ENCODE measurements around the gene SLC38A1.

The SLC38A1 gene

DNA sequence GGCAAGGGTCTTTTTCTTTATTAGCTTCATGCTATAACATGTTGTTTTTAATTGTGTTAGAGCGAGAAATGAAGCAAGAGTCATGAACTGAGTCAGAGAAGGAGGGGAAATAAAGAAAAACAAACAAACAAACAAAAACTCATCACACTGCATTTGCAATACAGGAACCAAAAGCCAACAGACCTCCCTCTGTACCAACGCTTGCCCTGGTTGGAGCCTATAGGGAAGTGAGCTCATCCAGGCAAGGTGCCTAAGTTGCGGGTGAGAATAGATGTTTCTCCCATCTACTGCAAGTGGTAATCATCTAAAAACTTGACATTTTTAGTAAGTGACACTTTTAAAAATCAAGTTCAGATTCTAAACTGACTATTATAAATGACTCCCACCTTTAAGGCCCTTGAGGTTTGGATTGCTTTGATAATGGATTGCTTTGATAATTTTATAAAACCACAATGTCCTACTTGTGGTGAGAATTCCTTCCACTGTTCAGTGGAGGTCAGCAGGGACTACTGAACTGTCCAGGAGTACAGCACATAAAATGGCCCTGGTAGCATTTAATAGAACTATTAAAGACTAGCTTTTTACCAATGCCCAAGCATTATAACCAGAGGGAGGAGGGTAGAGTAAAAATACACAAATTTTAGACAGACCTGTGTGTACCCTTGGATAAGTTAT lies 31.3 kb downstream of the SLC38A1 start:
- no peak for DNase-seq (ENCODE audit: low read depth)
- no peak overlapping the region for H3K4me3 ChIP-seq (ENCODE audit: control insufficient read depth, low read depth, low read length)
- TF ChIP-seq, protein P1, sequence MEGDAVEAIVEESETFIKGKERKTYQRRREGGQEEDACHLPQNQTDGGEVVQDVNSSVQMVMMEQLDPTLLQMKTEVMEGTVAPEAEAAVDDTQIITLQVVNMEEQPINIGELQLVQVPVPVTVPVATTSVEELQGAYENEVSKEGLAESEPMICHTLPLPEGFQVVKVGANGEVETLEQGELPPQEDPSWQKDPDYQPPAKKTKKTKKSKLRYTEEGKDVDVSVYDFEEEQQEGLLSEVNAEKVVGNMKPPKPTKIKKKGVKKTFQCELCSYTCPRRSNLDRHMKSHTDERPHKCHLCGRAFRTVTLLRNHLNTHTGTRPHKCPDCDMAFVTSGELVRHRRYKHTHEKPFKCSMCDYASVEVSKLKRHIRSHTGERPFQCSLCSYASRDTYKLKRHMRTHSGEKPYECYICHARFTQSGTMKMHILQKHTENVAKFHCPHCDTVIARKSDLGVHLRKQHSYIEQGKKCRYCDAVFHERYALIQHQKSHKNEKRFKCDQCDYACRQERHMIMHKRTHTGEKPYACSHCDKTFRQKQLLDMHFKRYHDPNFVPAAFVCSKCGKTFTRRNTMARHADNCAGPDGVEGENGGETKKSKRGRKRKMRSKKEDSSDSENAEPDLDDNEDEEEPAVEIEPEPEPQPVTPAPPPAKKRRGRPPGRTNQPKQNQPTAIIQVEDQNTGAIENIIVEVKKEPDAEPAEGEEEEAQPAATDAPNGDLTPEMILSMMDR (IDR thresholded peaks at IDR 0.05; ENCODE audit: control insufficient read depth, insufficient read depth, low read depth, low read length, missing control alignments) = no peak

DNA sequence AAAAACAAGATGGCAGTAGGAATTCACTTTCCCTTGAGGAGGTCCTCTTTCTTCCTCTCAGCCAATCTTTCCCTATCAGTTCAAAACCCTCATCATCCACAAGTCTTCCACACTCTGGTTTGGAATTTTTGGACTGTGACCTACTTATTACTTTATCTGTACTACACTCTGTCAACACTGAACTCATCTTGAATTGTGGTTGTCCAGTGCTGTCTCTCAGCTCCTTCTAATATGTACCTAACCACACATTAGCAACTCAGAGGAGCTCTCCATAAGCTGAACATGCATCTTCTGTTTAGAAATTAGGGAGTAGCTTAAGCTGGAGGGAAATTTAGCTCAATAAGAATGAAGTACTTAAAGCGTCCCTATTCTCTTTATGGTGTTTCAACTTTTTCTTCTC lies 34.8 kb downstream of the SLC38A1 start:
- DNase-seq (ENCODE audit: low read depth) = no peak
- TF ChIP-seq, protein P1 (IDR thresholded peaks at IDR 0.05; ENCODE audit: control insufficient read depth, insufficient read depth, low read depth, low read length, missing control alignments) = no peak
- H3K4me3 ChIP-seq (ENCODE audit: control insufficient read depth, low read depth, low read length) = no peak overlapping the region

DNA sequence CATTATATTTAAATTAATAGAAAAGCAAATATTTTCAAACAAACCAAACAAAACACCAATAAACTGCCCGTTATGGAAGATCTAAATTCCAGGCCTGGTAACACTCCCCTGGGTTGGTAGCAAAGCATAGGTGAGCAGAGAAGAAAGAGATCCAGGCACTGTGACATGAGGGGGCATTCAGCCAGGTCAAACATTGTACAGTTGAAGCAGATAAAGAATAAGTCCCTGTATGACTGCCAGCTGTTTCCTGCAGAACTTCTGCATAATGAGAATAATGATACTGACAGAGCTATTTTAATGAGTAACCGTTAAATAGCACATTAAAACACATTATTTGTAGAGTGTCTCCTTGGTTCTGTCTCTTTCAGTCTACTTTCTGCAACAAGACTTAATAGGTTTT lies 35.4 kb downstream of the SLC38A1 start:
- DNase-seq (ENCODE audit: low read depth) = no peak
- TF ChIP-seq, protein P1 (IDR thresholded peaks at IDR 0.05; ENCODE audit: control insufficient read depth, insufficient read depth, low read depth, low read length, missing control alignments) = no peak
- H3K4me3 ChIP-seq (ENCODE audit: control insufficient read depth, low read depth, low read length) = no peak overlapping the region

DNA sequence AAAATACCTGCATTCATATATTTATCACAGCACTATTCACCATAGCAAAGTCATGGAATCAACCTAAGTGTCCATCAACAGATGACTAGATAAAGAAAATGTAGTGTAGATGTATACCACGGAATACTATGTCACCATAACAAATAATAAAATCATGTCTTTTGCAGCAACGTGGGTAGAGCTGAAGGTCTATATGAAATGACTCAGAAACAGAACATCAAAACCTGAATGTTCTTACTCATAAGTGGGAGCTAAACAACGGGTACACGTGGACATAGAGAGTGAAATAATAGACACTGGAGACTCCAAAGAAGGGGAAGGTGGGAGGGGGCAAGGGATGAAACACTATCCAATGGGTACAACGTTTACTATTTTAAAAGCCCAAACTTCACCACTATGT lies 37.9 kb downstream of the SLC38A1 start:
- TF ChIP-seq, protein P1 (IDR thresholded peaks at IDR 0.05; ENCODE audit: control insufficient read depth, insufficient read depth, low read depth, low read length, missing control alignments) = no peak

DNA sequence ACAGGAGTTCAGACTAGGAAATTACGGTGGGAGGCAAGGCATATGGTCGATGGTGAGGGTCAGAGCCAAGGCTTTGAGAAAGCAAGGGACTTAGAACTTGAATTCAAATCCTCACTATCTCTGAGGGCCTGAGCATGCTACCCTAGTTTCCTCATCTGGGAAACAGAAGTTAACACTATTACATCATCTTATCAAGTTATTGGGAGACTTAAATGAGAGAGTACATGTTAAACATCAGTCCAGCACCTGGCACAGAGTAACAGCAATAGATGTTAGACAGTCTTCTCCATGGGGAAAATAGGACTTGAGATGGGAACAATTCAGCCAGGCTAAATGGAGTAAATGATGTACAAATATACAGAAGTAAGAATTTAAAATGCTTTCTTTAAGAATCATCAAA lies 38.5 kb downstream of the SLC38A1 start:
- H3K4me3 ChIP-seq (ENCODE audit: control insufficient read depth, low read depth, low read length) = no peak overlapping the region
- TF ChIP-seq, protein P1 (IDR thresholded peaks at IDR 0.05; ENCODE audit: control insufficient read depth, insufficient read depth, low read depth, low read length, missing control alignments) = no peak
- no peak for DNase-seq (ENCODE audit: low read depth)

More for the DNA sequence above, 37.9 kb downstream of the SLC38A1 start:
- no peak overlapping the region for H3K4me3 ChIP-seq (ENCODE audit: control insufficient read depth, low read depth, low read length)
- no peak for DNase-seq (ENCODE audit: low read depth)

DNA sequence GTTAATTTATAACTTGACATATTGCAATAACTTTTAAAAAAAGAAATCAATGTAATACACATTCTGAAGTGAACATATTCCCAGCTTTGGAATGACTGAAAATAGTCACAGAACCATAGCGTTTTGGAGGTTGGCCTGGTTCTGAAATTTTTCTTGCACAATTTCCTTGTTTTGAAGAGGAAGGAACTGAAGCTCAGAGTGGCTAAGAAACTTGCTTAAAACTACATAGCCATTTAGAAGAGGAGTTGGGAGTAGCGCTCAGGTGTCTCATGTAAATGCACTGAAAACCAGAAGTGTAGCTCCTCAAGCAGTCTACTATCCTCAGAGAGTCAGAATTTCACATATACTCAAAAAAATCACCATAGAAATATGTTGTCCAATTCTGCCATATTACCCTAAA lies 41.2 kb downstream of the SLC38A1 start:
- no peak for DNase-seq (ENCODE audit: low read depth)
- TF ChIP-seq, protein P1 (IDR thresholded peaks at IDR 0.05; ENCODE audit: control insufficient read depth, insufficient read depth, low read depth, low read length, missing control alignments) = no peak
- no peak overlapping the region for H3K4me3 ChIP-seq (ENCODE audit: control insufficient read depth, low read depth, low read length)
